ENCODE results near the gene HELZ.

- TF ChIP-seq YY1 (IDR thresholded peaks at IDR 0.05; ENCODE audit: insufficient read depth, insufficient read length) (no peak), ZNF274 (IDR thresholded peaks at IDR 0.05; ENCODE audit: low read depth, low read length) (no peak)
Observed at GRCh38 chr17:67124450-67125148, 120.4 kb downstream of the HELZ start.

Measured in NT2/D1 (cell line).